ENCODE measurements around the gene DCDC2.

GRCh38 chr6:24228123-24228522, 129.7 kb downstream of the DCDC2 start:
- TF ChIP-seq CTCF (IDR thresholded peaks at IDR 0.05; ENCODE audit: insufficient read depth, low read depth, low read length) (no peak), EZH2 (IDR thresholded peaks at IDR 0.05; ENCODE audit: insufficient read depth, low read length) (no peak)
